KG1 (cell line): Measurements from ENCODE around the gene ABCC4.
"Not testable (repeated sequence)": the region's sequence is repeated elsewhere in the genome, so short reads cannot be mapped to it uniquely, and the experiment has no call there.

Source experiments
- DNase-seq: peaks from one replicate; lab custom pipeline; 2025; lab: John Stamatoyannopoulos, UW

The ABCC4 gene

GRCh38 chr13:95298169-95298965, 2.9 kb downstream of the ABCC4 start:
- DNase-seq = no peak

GRCh38 chr13:95296326-95296925, 4.8 kb downstream of the ABCC4 start:
- no peak for DNase-seq

GRCh38 chr13:95295026-95295425, 6.2 kb downstream of the ABCC4 start:
- DNase-seq = no peak

- DNase-seq = no peak
Observed at GRCh38 chr13:95292622-95293021, 8.6 kb downstream of the ABCC4 start.

- not testable (repeated sequence) for DNase-seq
Observed at GRCh38 chr13:95289901-95290300, 11.3 kb downstream of the ABCC4 start.

GRCh38 chr13:95289020-95289444, 12.2 kb downstream of the ABCC4 start:
- DNase-seq = no peak

GRCh38 chr13:95284436-95284835, 16.8 kb downstream of the ABCC4 start:
- no peak for DNase-seq

GRCh38 chr13:95279016-95279415, 22.2 kb downstream of the ABCC4 start:
- DNase-seq = no peak

- DNase-seq = no peak
Observed at GRCh38 chr13:95276037-95276505, 25.2 kb downstream of the ABCC4 start.

- DNase-seq = no peak
Observed at GRCh38 chr13:95275322-95276036, 25.8 kb downstream of the ABCC4 start.

- DNase-seq = not testable (repeated sequence)
Observed at GRCh38 chr13:95273592-95274132, 27.6 kb downstream of the ABCC4 start.

GRCh38 chr13:95272076-95272475, 29.2 kb downstream of the ABCC4 start:
- not testable (repeated sequence) for DNase-seq

GRCh38 chr13:95269756-95270155, 31.5 kb downstream of the ABCC4 start:
- DNase-seq = no peak

- not testable (repeated sequence) for DNase-seq
Observed at GRCh38 chr13:95268343-95269065, 32.7 kb downstream of the ABCC4 start.

- DNase-seq = no peak
Observed at GRCh38 chr13:95267662-95268342, 33.4 kb downstream of the ABCC4 start.

- no peak for DNase-seq
Observed at GRCh38 chr13:95264225-95264624, 37.0 kb downstream of the ABCC4 start.

- DNase-seq = no peak
Observed at GRCh38 chr13:95262837-95263384, 38.3 kb downstream of the ABCC4 start.

GRCh38 chr13:95261956-95262355, 39.3 kb downstream of the ABCC4 start:
- no peak for DNase-seq

- no peak for DNase-seq
Observed at GRCh38 chr13:95260031-95260525, 41.2 kb downstream of the ABCC4 start.

- DNase-seq = no peak
Observed at GRCh38 chr13:95258619-95259194, 42.5 kb downstream of the ABCC4 start.
